Spleen (tissue), 7 donors: ENCODE measurements around the gene SRF.

Experiments
- POLR2A ChIP-seq, 3 donors: fragments of 450-650 bp; IDR thresholded peaks; one replicate each; pipeline ENCODE4 v1.5.1; 2017; ENCODE audit warnings: antibody characterized with exemption in 3 of 3, mild to moderate bottlenecking in 1 of 3
- POLR2AphosphoS5 ChIP-seq, 3 donors: sonication (generic); formaldehyde crosslinking; IDR thresholded peaks; one replicate each; pipeline ENCODE4 v1.5.1; 2017; ENCODE audit warnings: antibody characterized with exemption in 3 of 3
- TF ChIP-seq, protein P1 (sequence below), 11 experiments: fragments of 200-600 bp in 7 of 11; fragments of 450-650 bp in 4 of 11; sonication (generic) in 4 of 11; IDR thresholded peaks in 8 of 11; conservative IDR thresholded peaks in 3 of 11; 1 replicate in 7 of 11; 2 replicates in 4 of 11; pipeline versions ENCODE4 v1.4.0 to v1.8.0; 2016 to 2021; ENCODE audit warnings: antibody characterized with exemption in 11 of 11, inconsistent platforms in 4 of 11, mild to moderate bottlenecking in 1 of 11
- donor health status: DM: no; HTN: no; CAD: no; lungs with moderate emphysema.
- donor health status: DM: no; HTN: no; CAD: no.
- donor health status: DM: no; HTN: no; CAD: no.

DNA sequence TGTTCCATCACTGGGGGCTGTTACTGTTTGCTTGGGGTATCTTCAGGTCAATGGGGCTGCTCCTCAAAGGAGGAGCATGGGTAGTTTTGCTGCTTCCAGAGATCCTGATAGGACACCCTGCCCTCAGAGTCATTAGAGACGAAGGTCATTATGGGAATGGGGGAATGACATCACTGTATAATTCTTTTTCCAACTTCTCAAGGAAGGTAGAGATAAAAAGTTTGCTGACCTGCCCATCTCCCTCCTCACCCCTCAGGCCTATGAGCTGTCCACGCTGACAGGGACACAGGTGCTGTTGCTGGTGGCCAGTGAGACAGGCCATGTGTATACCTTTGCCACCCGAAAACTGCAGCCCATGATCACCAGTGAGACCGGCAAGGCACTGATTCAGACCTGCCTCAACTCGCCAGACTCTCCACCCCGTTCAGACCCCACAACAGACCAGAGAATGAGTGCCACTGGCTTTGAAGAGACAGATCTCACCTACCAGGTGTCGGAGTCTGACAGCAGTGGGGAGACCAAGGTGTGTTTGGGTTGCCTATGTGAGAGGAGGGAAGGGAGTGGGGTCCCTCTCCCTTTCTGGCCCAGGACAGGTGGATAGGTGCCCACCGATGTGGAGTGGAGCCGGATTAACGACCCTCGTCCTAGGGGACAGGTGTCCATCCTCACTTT is 2.7 kb downstream of the SRF start:
- TF ChIP-seq, protein P1, sequence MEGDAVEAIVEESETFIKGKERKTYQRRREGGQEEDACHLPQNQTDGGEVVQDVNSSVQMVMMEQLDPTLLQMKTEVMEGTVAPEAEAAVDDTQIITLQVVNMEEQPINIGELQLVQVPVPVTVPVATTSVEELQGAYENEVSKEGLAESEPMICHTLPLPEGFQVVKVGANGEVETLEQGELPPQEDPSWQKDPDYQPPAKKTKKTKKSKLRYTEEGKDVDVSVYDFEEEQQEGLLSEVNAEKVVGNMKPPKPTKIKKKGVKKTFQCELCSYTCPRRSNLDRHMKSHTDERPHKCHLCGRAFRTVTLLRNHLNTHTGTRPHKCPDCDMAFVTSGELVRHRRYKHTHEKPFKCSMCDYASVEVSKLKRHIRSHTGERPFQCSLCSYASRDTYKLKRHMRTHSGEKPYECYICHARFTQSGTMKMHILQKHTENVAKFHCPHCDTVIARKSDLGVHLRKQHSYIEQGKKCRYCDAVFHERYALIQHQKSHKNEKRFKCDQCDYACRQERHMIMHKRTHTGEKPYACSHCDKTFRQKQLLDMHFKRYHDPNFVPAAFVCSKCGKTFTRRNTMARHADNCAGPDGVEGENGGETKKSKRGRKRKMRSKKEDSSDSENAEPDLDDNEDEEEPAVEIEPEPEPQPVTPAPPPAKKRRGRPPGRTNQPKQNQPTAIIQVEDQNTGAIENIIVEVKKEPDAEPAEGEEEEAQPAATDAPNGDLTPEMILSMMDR (IDR thresholded peaks at IDR 0.05 in 8 of 11, conservative IDR thresholded peaks at IDR 0.05 in 3 of 11), result no peak
- TF ChIP-seq POLR2A (IDR thresholded peaks at IDR 0.05), result no peak
- no peak for TF ChIP-seq POLR2AphosphoS5 (IDR thresholded peaks at IDR 0.05)
